Activated T-helper 1 cell treated with anti-CD3 and anti-CD28 coated beads, Interleukin-2, amount 50 U/mL, for 16 hours (primary cell): ENCODE measurements around the gene RAPH1.
A peak's percentile ranks its signal among the peaks of the same experiment; 100 is the strongest.

ENCODE experiments used
- DNase-seq, 2 donors: peaks; one replicate each; pipeline ENCODE4 v3.0.0-alpha.2; 2020; ENCODE audit warnings: low read depth in 1 of 2, low spot score in 1 of 2

The RAPH1 gene, protein sequence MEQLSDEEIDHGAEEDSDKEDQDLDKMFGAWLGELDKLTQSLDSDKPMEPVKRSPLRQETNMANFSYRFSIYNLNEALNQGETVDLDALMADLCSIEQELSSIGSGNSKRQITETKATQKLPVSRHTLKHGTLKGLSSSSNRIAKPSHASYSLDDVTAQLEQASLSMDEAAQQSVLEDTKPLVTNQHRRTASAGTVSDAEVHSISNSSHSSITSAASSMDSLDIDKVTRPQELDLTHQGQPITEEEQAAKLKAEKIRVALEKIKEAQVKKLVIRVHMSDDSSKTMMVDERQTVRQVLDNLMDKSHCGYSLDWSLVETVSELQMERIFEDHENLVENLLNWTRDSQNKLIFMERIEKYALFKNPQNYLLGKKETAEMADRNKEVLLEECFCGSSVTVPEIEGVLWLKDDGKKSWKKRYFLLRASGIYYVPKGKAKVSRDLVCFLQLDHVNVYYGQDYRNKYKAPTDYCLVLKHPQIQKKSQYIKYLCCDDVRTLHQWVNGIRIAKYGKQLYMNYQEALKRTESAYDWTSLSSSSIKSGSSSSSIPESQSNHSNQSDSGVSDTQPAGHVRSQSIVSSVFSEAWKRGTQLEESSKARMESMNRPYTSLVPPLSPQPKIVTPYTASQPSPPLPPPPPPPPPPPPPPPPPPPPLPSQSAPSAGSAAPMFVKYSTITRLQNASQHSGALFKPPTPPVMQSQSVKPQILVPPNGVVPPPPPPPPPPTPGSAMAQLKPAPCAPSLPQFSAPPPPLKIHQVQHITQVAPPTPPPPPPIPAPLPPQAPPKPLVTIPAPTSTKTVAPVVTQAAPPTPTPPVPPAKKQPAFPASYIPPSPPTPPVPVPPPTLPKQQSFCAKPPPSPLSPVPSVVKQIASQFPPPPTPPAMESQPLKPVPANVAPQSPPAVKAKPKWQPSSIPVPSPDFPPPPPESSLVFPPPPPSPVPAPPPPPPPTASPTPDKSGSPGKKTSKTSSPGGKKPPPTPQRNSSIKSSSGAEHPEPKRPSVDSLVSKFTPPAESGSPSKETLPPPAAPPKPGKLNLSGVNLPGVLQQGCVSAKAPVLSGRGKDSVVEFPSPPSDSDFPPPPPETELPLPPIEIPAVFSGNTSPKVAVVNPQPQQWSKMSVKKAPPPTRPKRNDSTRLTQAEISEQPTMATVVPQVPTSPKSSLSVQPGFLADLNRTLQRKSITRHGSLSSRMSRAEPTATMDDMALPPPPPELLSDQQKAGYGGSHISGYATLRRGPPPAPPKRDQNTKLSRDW

DNA sequence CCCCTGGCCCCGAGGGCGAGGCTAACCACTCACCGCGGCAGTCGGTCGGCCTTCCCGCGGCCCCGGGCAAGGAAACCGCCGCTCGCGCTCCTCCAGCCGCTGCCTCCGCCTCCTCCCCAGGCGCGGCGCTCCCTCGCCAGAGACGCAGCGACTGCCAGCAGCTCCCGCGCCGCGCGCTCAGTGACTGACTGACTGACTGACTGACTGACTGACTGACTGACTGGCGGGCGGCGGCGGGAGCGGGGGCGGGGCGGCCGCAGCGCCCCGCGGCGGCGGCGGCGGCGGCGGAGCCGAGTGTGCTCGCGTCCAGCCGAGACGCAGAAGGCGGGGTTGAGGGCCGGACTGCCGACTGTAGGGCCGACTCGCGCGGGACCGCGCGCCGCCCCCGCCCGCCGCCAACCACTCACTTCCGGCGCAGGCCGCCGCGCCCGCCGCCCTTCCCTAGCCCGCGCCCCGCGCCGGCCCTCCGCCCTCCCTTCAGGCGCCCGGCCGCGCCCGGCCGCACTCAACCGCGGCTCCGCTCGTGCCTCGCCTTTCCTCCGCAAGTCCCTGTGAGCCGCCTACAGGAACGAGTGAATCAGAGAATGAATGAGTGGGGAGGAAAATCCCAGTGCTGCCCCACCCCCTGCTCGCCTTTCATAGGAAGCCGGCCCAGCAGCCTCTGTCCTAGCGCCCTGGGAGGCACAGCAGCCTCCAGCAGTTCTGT, at the start of gene RAPH1:
RAPH1 (minus strand) TSS at position 224 of the 706 bp plus-strand sequence. CDS start 39,948 bp downstream, outside the sequence.
- DNase-seq, result peak; percentile 7 to 35

DNA sequence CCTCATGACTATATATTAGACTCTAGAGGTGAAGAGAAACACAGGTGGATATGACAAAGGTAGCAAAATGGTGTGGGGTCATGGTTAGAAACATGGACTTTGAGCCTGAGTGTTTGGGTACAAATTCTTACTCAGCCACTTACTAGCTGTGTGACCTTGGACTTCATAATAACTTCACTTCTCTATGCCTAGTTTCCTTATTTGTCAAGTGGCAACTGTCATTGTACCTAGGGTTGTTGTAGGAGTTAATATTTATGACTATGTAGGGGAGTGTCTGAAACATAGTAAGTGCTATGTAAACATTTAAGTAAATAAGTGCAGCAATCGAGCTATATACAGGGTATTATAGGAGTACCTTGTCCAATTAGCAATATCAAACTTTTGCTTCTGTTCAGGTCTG, 49.7 kb upstream of the RAPH1 start:
- no peak for DNase-seq

- DNase-seq, result no peak
Measured at GRCh38 chr2:203583701-203584100, 48.6 kb upstream of the RAPH1 start.

- DNase-seq, result no peak
Measured at GRCh38 chr2:203583084-203583695, 48.1 kb upstream of the RAPH1 start.

GRCh38 chr2:203582468-203582867, 47.4 kb upstream of the RAPH1 start:
- DNase-seq, result no peak

DNA sequence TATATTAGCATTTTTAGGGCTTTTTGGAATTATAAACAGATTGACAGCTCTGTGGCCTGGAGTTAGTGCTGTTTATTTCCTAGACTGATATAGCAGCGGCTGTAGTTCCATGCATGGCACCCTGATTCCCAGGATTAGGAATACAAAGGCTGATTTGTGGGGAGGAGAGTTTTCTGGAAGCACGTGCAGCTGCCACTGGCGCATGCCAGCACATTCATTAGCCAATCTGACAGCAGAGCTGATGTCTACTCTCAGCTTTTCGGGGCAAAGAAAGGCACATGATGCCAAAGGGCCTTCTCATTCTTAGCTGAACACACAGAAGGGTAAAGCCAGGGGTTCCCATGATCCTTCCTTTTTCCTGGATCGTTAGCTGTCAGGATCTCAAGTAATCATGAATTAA, 45.7 kb upstream of the RAPH1 start:
- no peak for DNase-seq

- no peak for DNase-seq
Measured at GRCh38 chr2:203579730-203580129, 44.6 kb upstream of the RAPH1 start.

GRCh38 chr2:203578759-203579643, 43.9 kb upstream of the RAPH1 start:
- DNase-seq, result no peak

- DNase-seq, result no peak
Measured at GRCh38 chr2:203574824-203575223, 39.7 kb upstream of the RAPH1 start.

- no peak for DNase-seq
Measured at GRCh38 chr2:203572316-203572715, 37.2 kb upstream of the RAPH1 start.

DNA sequence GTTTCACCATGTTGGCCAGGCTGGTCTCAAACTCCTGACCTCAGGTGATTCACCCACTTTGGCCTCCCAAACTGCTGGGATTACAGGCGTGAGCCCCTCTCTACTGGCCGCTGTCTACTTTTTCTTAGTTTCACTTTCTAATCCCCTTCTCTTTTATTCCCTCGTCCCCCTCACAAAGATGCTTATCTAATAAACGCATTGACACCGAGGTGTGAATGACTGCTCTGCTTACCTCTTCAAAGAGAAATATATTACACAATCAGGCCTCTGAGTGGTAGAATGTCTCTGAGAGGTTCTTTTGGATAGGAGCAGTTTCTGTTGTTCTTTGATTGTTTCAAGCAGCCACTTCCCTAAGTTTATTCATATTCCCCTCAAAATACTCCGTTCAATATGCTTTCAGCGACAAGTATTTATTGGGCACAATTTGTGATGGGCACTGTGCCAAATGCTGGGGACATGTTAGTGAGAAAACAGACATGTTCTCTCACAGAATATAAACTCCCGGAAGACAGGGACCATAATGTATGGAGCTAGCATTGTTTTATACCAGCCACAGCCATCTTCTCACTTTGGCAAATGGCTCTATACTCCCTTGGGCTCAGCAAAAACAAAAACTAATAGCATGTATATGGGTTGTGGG, 34.7 kb upstream of the RAPH1 start:
- no peak for DNase-seq

DNA sequence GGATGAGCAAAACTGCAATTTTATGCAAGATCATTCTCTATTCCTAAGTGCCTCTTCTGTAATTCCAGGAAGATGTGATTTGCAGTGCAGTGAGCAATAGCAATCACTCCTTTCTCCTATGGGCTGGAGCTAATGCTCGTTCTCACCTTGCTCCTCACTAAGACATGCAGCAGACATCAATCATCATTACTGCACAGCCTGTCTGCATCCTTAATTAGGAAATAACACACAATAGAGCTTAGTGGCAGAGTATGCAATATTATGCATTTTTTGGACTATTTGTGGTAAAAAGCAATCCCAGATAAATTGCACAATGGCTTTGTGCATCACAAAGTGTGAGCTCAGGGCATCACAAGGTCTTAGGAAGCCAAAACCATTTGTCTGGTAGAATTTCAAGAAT, 32.6 kb upstream of the RAPH1 start:
- no peak for DNase-seq

- no peak for DNase-seq
Measured at GRCh38 chr2:203566161-203566560, 31.1 kb upstream of the RAPH1 start.

DNA sequence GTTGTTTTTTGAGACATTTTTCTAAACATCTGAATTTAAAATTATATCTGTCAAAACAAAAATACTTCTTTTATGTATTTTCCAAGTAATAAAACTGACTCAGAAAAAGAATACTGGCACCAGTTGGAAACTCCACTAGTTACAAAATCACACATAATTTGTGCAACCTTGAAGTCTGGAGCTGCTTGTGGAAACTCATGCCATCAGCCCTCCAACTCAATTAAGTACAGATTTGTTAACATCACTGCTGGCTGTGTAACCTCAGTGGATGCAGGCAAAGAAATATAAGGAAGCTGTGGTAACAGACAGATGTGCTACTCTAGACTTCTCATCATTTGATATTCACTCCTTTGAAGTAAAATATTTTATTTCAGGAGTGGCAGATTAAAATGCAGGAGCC, 30.0 kb upstream of the RAPH1 start:
- DNase-seq, result no peak

DNA sequence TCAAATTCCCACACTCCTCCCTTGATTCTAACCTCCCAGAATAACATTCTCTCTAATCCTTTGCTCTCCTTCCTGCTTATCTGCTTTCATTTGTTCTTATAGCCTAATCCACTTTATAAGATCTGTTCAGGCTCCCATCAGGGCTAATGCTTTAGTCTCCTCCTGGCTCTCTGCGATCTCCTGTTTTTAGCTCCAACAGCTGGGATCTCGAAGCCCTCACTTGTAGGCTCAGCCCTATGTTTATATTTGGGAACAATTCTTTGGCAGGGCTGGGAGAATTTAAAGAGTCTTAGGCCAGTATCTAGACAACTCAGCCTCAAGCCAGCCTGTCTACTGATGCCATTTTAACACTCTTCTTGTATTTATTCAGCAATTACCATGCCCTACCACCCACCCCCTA, 27.2 kb upstream of the RAPH1 start:
- DNase-seq, result no peak

DNA sequence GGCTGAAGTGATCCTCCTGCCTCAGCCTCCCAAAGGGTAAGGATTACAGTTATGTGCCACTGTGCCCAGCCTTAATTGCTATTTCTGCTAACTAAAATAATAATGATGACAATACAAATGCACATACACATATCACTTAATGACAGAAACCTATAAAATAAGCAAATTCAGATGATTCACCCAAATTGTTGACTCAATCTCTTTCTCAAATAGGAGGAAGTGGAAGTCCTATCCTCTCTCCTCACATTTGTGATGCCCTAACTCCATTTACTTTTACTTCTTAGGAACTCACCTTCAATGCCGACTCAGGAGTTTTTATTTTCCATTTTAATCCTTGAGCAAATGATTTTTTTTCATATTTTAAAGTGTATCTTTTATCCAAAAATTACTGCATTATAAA, 24.5 kb upstream of the RAPH1 start:
- DNase-seq, result no peak

DNA sequence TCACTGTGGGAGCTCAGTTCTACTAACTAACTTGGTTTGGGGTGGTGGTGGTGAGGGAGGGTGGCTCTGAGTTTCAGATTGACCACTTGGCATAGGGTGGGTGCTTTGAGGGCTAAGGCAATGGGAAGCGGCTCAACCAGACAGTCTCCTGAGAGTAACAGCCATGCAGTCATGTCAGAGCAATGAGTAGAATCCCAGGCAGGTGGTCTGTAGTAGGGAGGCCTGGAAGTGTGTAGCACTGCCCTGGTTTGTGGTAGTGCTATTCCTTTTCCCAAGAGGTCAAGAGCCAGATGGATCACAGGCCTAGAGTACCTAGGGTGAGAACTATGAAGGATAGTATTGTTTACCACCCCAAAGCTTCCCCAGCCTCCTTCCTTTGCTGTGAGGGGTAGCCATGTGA, 18.7 kb upstream of the RAPH1 start:
- no peak for DNase-seq

GRCh38 chr2:203551778-203552177, 16.7 kb upstream of the RAPH1 start:
- no peak for DNase-seq

DNA sequence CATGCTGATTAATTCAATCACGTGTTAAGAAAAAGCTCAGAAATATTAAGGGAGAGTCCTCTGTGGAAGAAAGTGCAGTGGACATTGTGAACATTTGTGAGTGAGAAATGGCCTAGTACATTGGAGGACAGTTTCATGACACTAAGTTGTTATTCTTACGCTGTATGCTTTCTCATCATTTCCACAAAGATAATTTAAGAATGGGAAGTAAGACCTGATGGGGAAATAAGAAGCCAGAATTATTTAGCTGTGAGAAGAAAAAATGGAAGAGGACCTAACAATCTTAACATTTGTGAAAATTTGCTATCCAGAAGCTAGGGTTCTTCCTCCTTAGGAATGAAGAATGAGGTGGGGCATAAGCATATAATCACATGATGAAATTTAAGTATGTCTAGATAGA, 15.2 kb upstream of the RAPH1 start:
- DNase-seq, result no peak
